LNCaP clone FGC (cell line): ENCODE data around the gene TECTB.
A peak's percentile ranks its signal among the peaks of the same experiment; 100 is the strongest.

Experiments
- DNase-seq: peaks from one replicate; pipeline ENCODE4 v3.0.0-alpha.2; 2011; ENCODE audit warnings: low read depth
- H3K4me3 ChIP-seq: 2 replicates; pipeline ENCODE4 v1.5.1; 2011; ENCODE audit warnings: mild to moderate bottlenecking, low read depth, low read length, control low read depth
- CTCF ChIP-seq: IDR thresholded peaks from 2 replicates; pipeline ENCODE4 v1.5.1; 2012; ENCODE audit warnings: mild to moderate bottlenecking; ENCODE audit not compliant: control insufficient read depth, insufficient read depth; ENCODE audit errors: extremely low read depth

TECTB gene

GRCh38 chr10:112314822-112315474 lies 31.7 kb downstream of the TECTB start:
- peak; percentile 56 for DNase-seq
- peak; percentile 88 for TF ChIP-seq CTCF
- no peak overlapping the region for H3K4me3 ChIP-seq

GRCh38 chr10:112327678-112328077 lies 44.5 kb downstream of the TECTB start:
- no peak for DNase-seq
- H3K4me3 ChIP-seq: no peak overlapping the region
- TF ChIP-seq CTCF: no peak

- TF ChIP-seq CTCF: no peak
- DNase-seq: no peak
- no peak overlapping the region for H3K4me3 ChIP-seq
Observed at GRCh38 chr10:112330162-112330561, 47.0 kb downstream of the TECTB start.

- H3K4me3 ChIP-seq: no peak overlapping the region
- TF ChIP-seq CTCF: peak; percentile 23; the same call in 1 of the 2 replicates
- peak; percentile 78 for DNase-seq
Observed at GRCh38 chr10:112330607-112331160, 47.5 kb downstream of the TECTB start.

- no peak for TF ChIP-seq CTCF
- no peak overlapping the region for H3K4me3 ChIP-seq
- DNase-seq: no peak
Observed at GRCh38 chr10:112332022-112332421, 48.8 kb downstream of the TECTB start.

GRCh38 chr10:112332509-112333228 lies 49.5 kb downstream of the TECTB start:
- no peak overlapping the region for H3K4me3 ChIP-seq
- no peak for DNase-seq
- no peak for TF ChIP-seq CTCF

- TF ChIP-seq CTCF: no peak
- no peak overlapping the region for H3K4me3 ChIP-seq
- no peak for DNase-seq
Observed at GRCh38 chr10:112333452-112333851, 50.3 kb downstream of the TECTB start.
